B cell (primary cell): ENCODE measurements around the gene TUBGCP4.

ENCODE experiments used
- EZH2 ChIP-seq: IDR thresholded peaks from 2 replicates; pipeline ENCODE4 v1.6.1; 2012; ENCODE audit warnings: borderline replicate concordance, low read depth, mild to moderate bottlenecking, moderate library complexity, low read length; ENCODE audit not compliant: insufficient read depth, poor library complexity, severe bottlenecking
- TF ChIP-seq, protein P1 (sequence below): fragments of 200-600 bp; IDR thresholded peaks from one replicate; pipeline ENCODE4 v1.8.0; 2022; ENCODE audit warnings: antibody characterized with exemption, mild to moderate bottlenecking

DNA sequence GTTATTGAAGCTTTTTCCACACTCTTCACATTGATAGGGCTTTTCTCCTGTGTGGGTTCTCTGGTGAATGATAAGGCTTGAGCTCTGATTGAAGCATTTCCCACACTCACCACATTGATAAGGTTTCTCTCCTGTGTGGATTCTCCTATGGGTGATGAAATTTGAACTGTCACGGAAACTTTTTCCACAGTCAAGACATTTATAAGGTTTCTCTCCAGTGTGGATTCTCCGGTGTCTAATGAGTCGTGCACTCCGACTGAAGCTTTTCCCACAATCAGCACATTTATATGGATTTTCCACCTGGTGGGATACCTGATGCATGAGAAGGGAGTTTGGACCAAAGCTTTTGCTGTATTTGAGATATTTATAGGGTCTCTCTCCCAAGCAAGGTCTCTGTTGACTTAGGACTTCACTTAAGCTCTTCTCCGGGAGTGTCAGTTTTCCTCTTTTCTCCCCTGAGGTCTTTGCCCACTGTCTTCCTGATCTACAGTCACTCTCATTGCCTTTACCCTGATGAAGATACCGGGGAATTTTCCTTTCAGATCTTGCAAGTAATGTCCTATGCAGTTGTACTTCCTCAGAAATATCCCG is 9.5 kb upstream of the TUBGCP4 start:
- TF ChIP-seq, protein P1, sequence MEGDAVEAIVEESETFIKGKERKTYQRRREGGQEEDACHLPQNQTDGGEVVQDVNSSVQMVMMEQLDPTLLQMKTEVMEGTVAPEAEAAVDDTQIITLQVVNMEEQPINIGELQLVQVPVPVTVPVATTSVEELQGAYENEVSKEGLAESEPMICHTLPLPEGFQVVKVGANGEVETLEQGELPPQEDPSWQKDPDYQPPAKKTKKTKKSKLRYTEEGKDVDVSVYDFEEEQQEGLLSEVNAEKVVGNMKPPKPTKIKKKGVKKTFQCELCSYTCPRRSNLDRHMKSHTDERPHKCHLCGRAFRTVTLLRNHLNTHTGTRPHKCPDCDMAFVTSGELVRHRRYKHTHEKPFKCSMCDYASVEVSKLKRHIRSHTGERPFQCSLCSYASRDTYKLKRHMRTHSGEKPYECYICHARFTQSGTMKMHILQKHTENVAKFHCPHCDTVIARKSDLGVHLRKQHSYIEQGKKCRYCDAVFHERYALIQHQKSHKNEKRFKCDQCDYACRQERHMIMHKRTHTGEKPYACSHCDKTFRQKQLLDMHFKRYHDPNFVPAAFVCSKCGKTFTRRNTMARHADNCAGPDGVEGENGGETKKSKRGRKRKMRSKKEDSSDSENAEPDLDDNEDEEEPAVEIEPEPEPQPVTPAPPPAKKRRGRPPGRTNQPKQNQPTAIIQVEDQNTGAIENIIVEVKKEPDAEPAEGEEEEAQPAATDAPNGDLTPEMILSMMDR = no peak
- no peak for TF ChIP-seq EZH2
